SK-N-MC (cell line): Measurements from ENCODE around the gene IVNS1ABP.
A peak's percentile ranks its signal among the peaks of the same experiment; 100 is the strongest.

Experiments used
- DNase-seq: peaks from one replicate; pipeline ENCODE4 v3.0.0-alpha.2; 2011; ENCODE audit warnings: low read depth, low spot score
- H3K27ac ChIP-seq: fragments of 200-600 bp; sonication (generic); 2 replicates; pipeline ENCODE4 v1.5.1; 2016; ENCODE audit warnings: mixed run types
- H3K36me3 ChIP-seq: fragments of 200-600 bp; sonication (generic); 2 replicates; pipeline ENCODE4 v1.6.1; 2017; ENCODE audit warnings: antibody characterized with exemption, low read length, mixed read lengths; ENCODE audit not compliant: insufficient read depth
- H3K4me3 ChIP-seq: fragments of 200-600 bp; sonication (generic); 2 replicates; pipeline ENCODE4 v1.5.1; 2016
- H3K9ac ChIP-seq: fragments of 200-600 bp; sonication (generic); 2 replicates; pipeline ENCODE4 v1.8.0; 2017; ENCODE audit warnings: mixed run types, mixed read lengths; ENCODE audit not compliant: insufficient read length
- H3K9me3 ChIP-seq: fragments of 200-600 bp; sonication (generic); 2 replicates; pipeline ENCODE4 v1.6.1; 2017; ENCODE audit warnings: low read depth, mild to moderate bottlenecking, antibody characterized with exemption, low read length, moderate library complexity, mixed read lengths
- EZH2 ChIP-seq: fragments of 200-600 bp; sonication (generic); IDR thresholded peaks from one replicate; pipeline ENCODE4 v1.6.1; 2017; ENCODE audit warnings: antibody characterized with exemption
- FOXP2 ChIP-seq: optimal IDR thresholded peaks from 2 replicates; pipeline ENCODE3; 2011; ENCODE audit warnings: mild to moderate bottlenecking, moderate library complexity; ENCODE audit not compliant: insufficient read depth; ENCODE audit errors: extremely low read length, control extremely low read depth
- POLR2AphosphoS5 ChIP-seq: IDR thresholded peaks from 2 replicates; pipeline ENCODE4 v1.6.1; 2012; ENCODE audit warnings: mild to moderate bottlenecking, low read depth, low read length, borderline replicate concordance

Gene IVNS1ABP

GRCh38 chr1:185280589-185280988, 36.5 kb downstream of the IVNS1ABP start:
- DNase-seq, result no peak
- Histone ChIP-seq H3K4me3 (no peak overlapping the region), H3K36me3 (no peaks in the 10 kb centered on the region), H3K9me3 (no peaks in the 10 kb centered on the region; the same call in 1 of the 2 replicates), H3K9ac (no peak overlapping the region), H3K27ac (no peak overlapping the region)
- TF ChIP-seq EZH2, result no peak
- no peak for TF ChIP-seq FOXP2
- no peak for TF ChIP-seq POLR2AphosphoS5

- no peak for DNase-seq
- Histone ChIP-seq H3K36me3 (no peaks in the 10 kb centered on the region), H3K4me3 (no peak overlapping the region), H3K27ac (no peak overlapping the region), H3K9ac (no peak overlapping the region), H3K9me3 (no peaks in the 10 kb centered on the region; the same call in 1 of the 2 replicates)
- TF ChIP-seq FOXP2 (no peak), EZH2 (no peak), POLR2AphosphoS5 (no peak)
Measured at GRCh38 chr1:185279571-185279970, 37.5 kb downstream of the IVNS1ABP start.

- Histone ChIP-seq H3K9ac (no peak overlapping the region), H3K4me3 (no peak overlapping the region), H3K36me3 (no peaks in the 10 kb centered on the region), H3K9me3 (no peaks in the 10 kb centered on the region), H3K27ac (no peak overlapping the region)
- TF ChIP-seq FOXP2 (no peak), POLR2AphosphoS5 (no peak), EZH2 (no peak)
- no peak for DNase-seq
Measured at GRCh38 chr1:185271921-185272320, 45.1 kb downstream of the IVNS1ABP start.

GRCh38 chr1:185268352-185268751, 48.7 kb downstream of the IVNS1ABP start:
- H3K4me3 ChIP-seq, result no peak overlapping the region
- no peak overlapping the region for H3K27ac ChIP-seq
- DNase-seq, result no peak
- TF ChIP-seq EZH2 (no peak), FOXP2 (no peak), POLR2AphosphoS5 (no peak)
- no peaks in the 10 kb centered on the region for H3K36me3 ChIP-seq
- H3K9me3 ChIP-seq, result no peaks in the 10 kb centered on the region
- H3K9ac ChIP-seq, result no peak overlapping the region

- DNase-seq, result no peak
- TF ChIP-seq EZH2 (no peak), FOXP2 (no peak), POLR2AphosphoS5 (no peak)
- H3K9me3 ChIP-seq, result no peaks in the 10 kb centered on the region
- no peak overlapping the region for H3K27ac ChIP-seq
- no peaks in the 10 kb centered on the region for H3K36me3 ChIP-seq
- no peak overlapping the region for H3K9ac ChIP-seq
- H3K4me3 ChIP-seq, result no peak overlapping the region
Measured at GRCh38 chr1:185267701-185268100, 49.3 kb downstream of the IVNS1ABP start.

- no peak overlapping the region for H3K27ac ChIP-seq
- no peaks in the 10 kb centered on the region for H3K9me3 ChIP-seq
- DNase-seq, result no peak
- H3K9ac ChIP-seq, result no peak overlapping the region
- no peaks in the 10 kb centered on the region for H3K36me3 ChIP-seq
- no peak overlapping the region for H3K4me3 ChIP-seq
- no peak for TF ChIP-seq EZH2
- TF ChIP-seq POLR2AphosphoS5, result no peak; the same call in 1 of the 2 replicates
- peak; percentile 11 for TF ChIP-seq FOXP2
Measured at GRCh38 chr1:185267301-185267700, 49.7 kb downstream of the IVNS1ABP start.

GRCh38 chr1:185265314-185265713, 51.7 kb downstream of the IVNS1ABP start:
- Histone ChIP-seq H3K27ac (no peak overlapping the region), H3K4me3 (no peak overlapping the region), H3K9ac (no peak overlapping the region), H3K9me3 (no peaks in the 10 kb centered on the region), H3K36me3 (no peaks in the 10 kb centered on the region)
- DNase-seq, result no peak
- no peak for TF ChIP-seq POLR2AphosphoS5
- no peak for TF ChIP-seq EZH2
- TF ChIP-seq FOXP2, result no peak

GRCh38 chr1:185263780-185264179, 53.3 kb downstream of the IVNS1ABP start:
- TF ChIP-seq POLR2AphosphoS5, result no peak
- no peak for TF ChIP-seq FOXP2
- TF ChIP-seq EZH2, result no peak
- no peak overlapping the region for H3K9ac ChIP-seq

GRCh38 chr1:185263292-185263691, 53.8 kb downstream of the IVNS1ABP start:
- H3K27ac ChIP-seq, result no peak overlapping the region
- H3K9me3 ChIP-seq, result no peaks in the 10 kb centered on the region
- TF ChIP-seq EZH2 (no peak), FOXP2 (no peak), POLR2AphosphoS5 (no peak)
- DNase-seq, result no peak
- H3K36me3 ChIP-seq, result no peaks in the 10 kb centered on the region
- H3K9ac ChIP-seq, result no peak overlapping the region
- H3K4me3 ChIP-seq, result no peak overlapping the region

More at GRCh38 chr1:185263780-185264179, 53.3 kb downstream of the IVNS1ABP start:
- DNase-seq, result no peak
- Histone ChIP-seq H3K9me3 (no peaks in the 10 kb centered on the region), H3K36me3 (no peaks in the 10 kb centered on the region), H3K4me3 (no peak overlapping the region), H3K27ac (no peak overlapping the region)
